ENCODE data around the gene SPC25.
"Not testable (repeated sequence)": the region's sequence is repeated elsewhere in the genome, so short reads cannot be mapped to it uniquely, and the experiment has no call there.

DNA sequence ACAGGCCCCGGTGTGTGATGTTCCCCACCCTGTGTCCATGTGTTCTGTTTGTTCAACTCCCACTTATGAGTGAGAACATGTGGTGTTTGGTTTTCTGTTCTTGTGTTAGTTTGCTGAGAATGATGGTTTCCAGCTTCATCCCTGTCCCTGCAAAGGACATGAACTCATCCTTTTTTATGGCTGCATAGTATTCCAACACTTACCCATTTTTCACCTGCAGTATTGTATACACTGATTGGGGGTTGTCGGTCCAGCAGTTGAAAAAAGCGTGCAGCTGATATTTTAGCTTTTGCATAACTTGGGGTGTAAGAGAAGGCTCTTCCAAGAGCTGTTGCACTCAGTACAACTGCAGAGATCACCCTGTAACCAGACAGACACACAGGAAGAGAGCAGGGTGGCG is 41.9 kb upstream of the SPC25 start:
- not testable (repeated sequence) for TF ChIP-seq GATAD2A (CRISPR knock-in tag; IDR thresholded peaks at IDR 0.05); REST (IDR thresholded peaks at IDR 0.05; ENCODE audit: borderline replicate concordance in 1 of 2, low read depth in 1 of 2, low read length in 2 of 2); ZBTB21 (CRISPR knock-in tag; IDR thresholded peaks at IDR 0.05)
- TF ChIP-seq, protein P1, sequence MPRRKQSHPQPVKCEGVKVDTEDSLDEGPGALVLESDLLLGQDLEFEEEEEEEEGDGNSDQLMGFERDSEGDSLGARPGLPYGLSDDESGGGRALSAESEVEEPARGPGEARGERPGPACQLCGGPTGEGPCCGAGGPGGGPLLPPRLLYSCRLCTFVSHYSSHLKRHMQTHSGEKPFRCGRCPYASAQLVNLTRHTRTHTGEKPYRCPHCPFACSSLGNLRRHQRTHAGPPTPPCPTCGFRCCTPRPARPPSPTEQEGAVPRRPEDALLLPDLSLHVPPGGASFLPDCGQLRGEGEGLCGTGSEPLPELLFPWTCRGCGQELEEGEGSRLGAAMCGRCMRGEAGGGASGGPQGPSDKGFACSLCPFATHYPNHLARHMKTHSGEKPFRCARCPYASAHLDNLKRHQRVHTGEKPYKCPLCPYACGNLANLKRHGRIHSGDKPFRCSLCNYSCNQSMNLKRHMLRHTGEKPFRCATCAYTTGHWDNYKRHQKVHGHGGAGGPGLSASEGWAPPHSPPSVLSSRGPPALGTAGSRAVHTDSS (CRISPR knock-in tag; conservative IDR thresholded peaks at IDR 0.05) = not testable (repeated sequence)

All from HepG2 (cell line).